Endothelial cell of umbilical vein (primary cell): ENCODE results near the gene RHOV. TPM values are rescaled to one million over a fixed set of nuclear protein-coding genes. Genes with fewer than 3 reads are reported as not detected.
A peak's percentile ranks its signal among the peaks of the same experiment; 100 is the strongest.

Source experiments
- BruUV-seq: library from RNA; stranded (reverse); fragments of 400-500 nt; replicated peaks from 2 replicates; lab custom pipeline; 2021; lab: Mats Ljungman, UMichigan
- CTCF ChIA-PET: fragments of 300-600, 350-600 bp; sonication (Branson Sonifier 250); formaldehyde crosslinking; loops from one replicate; lab custom pipeline; 2021; ENCODE audit warnings: antibody characterized with exemption, inconsistent platforms; lab: Charles Lee
- POLR2A ChIA-PET: fragments of 300-600, 350-600 bp; sonication (Branson Sonifier 250); formaldehyde crosslinking; loops from one replicate; lab custom pipeline; 2021; ENCODE audit warnings: antibody characterized with exemption, inconsistent platforms; lab: Charles Lee
- DNase-seq: peaks from one replicate; pipeline ENCODE4 v3.0.0-alpha.2; 2011; ENCODE audit warnings: low read depth, low spot score
- FAIRE-seq: peaks from 2 replicates; lab custom pipeline; 2011; peaks lifted over from hg19 to GRCh38; lab: Jason Lieb, UNC
- H2AFZ ChIP-seq: 2 replicates; pipeline ENCODE4 v1.6.0; 2012; ENCODE audit warnings: low read depth, low read length, control low read depth, inconsistent platforms
- H3K27ac ChIP-seq: 2 replicates; pipeline ENCODE4 v1.5.1; 2011; ENCODE audit warnings: low read depth, mild to moderate bottlenecking, control low read depth, low read length, moderate library complexity; ENCODE audit not compliant: insufficient read depth
- H3K27me3 ChIP-seq, 2 experiments: 2 replicates each; pipeline versions ENCODE4 v1.6.0 to v1.6.1; 2011; ENCODE audit warnings: low read length in 2 of 2, mixed read lengths in 1 of 2; ENCODE audit not compliant: control insufficient read depth in 2 of 2, insufficient read depth in 2 of 2
- H3K36me3 ChIP-seq, 2 experiments: 2 replicates in 1 of 2; 3 replicates in 1 of 2; pipeline ENCODE4 v1.5.1; 2011; ENCODE audit warnings: low read length in 2 of 2, mild to moderate bottlenecking in 1 of 2, moderate library complexity in 1 of 2; ENCODE audit not compliant: control insufficient read depth in 2 of 2, insufficient read depth in 2 of 2; ENCODE audit errors: extremely low read depth in 1 of 2
- H3K4me1 ChIP-seq: 3 replicates; pipeline ENCODE4 v1.5.1; 2011; ENCODE audit warnings: mild to moderate bottlenecking, low read length; ENCODE audit not compliant: control insufficient read depth, insufficient read depth; ENCODE audit errors: extremely low read depth
- H3K4me2 ChIP-seq: 2 replicates; pipeline ENCODE4 v1.6.1; 2011; ENCODE audit warnings: low read length, control low read depth, mixed read lengths; ENCODE audit not compliant: insufficient read depth
- H3K4me3 ChIP-seq, 3 experiments: fragments of 200-600 bp in 1 of 3; sonication (generic), shearing (Covaris generic) in 1 of 3; replicated peaks in 1 of 3; 2 replicates each; pipeline ENCODE4 v1.5.1; 2011 to 2016; ENCODE audit warnings: control low read depth in 3 of 3, low read length in 3 of 3, mild to moderate bottlenecking in 2 of 3, inconsistent platforms in 1 of 3, low read depth in 1 of 3, moderate library complexity in 1 of 3; ENCODE audit not compliant: insufficient read depth in 1 of 3
- H3K79me2 ChIP-seq: 2 replicates; pipeline ENCODE4 v1.6.0; 2012; ENCODE audit warnings: low read length, inconsistent platforms; ENCODE audit not compliant: control insufficient read depth, insufficient read depth
- H3K9ac ChIP-seq: replicated peaks from 2 replicates; pipeline ENCODE3; 2011; ENCODE audit warnings: low read length, control low read depth; ENCODE audit not compliant: insufficient read depth; ENCODE audit errors: extremely low read depth
- H3K9me1 ChIP-seq: replicated peaks from 3 replicates; pipeline ENCODE4 v1.6.0; 2011; ENCODE audit warnings: mild to moderate bottlenecking, low read length; ENCODE audit not compliant: control insufficient read depth, insufficient read depth; ENCODE audit errors: extremely low read depth
- H3K9me3 ChIP-seq: replicated peaks from 2 replicates; pipeline ENCODE4 v1.5.1; 2012; ENCODE audit warnings: low read length, inconsistent platforms; ENCODE audit not compliant: control insufficient read depth, insufficient read depth
- H4K20me1 ChIP-seq: replicated peaks from 2 replicates; pipeline ENCODE3; 2011; ENCODE audit warnings: mild to moderate bottlenecking, low read length; ENCODE audit not compliant: control insufficient read depth, insufficient read depth; ENCODE audit errors: extremely low read depth
- MYC ChIP-seq: IDR thresholded peaks from one replicate; pipeline ENCODE4 v1.6.1; 2011; ENCODE audit warnings: mild to moderate bottlenecking, low read depth, low read length
- POLR2A ChIP-seq: IDR thresholded peaks from 2 replicates; pipeline ENCODE4 v1.6.1; 2012; ENCODE audit warnings: low read depth, mild to moderate bottlenecking, control low read depth, low read length
- dilution Hi-C: fragments of 300-500 bp; cut with MboI; formaldehyde crosslinking; loops from one replicate; pipeline ENCODE4 v1.15.0; 2019; ENCODE audit warnings: low sequenced_read_pairs; ENCODE audit not compliant: extremely low pct_ligation_motif_present
- intact Hi-C: fragments of 100-400 bp; cut with micrococcal nuclease; formaldehyde crosslinking; loops from one replicate; pipeline ENCODE4 v1.10.0; 2022
- polyA plus RNA-seq, 4 experiments: library from polyadenylated mRNA; depleted of rRNA in 3 of 4; stranded (reverse) in 3 of 4; unstranded in 1 of 4; fragments of >200 nt; gene quantifications; 2 replicates each; pipeline versions ENCODE4 v1.2.1 to v1.2.3, GENCODE V29; 2011 to 2012; ENCODE audit warnings: missing spikeins in 1 of 4
- total RNA-seq: library from RNA; stranded (reverse); gene quantifications from 2 replicates; pipeline ENCODE4 v1.2.3, GENCODE V29; 2021
- TF ChIP-seq, protein P1 (sequence below), 2 donors: IDR thresholded peaks; 1 replicate in 1 of 2; 2 replicates in 1 of 2; pipeline ENCODE4 v1.5.1; 2011; ENCODE audit warnings: low read length in 2 of 2, mild to moderate bottlenecking in 2 of 2, moderate library complexity in 2 of 2, control low read depth in 1 of 2, inconsistent platforms in 1 of 2, low read depth in 1 of 2; ENCODE audit not compliant: insufficient read depth in 1 of 2; ENCODE audit errors: extremely low read depth in 1 of 2

RHOV gene
- total and polyA plus RNA-seq, 2 donors (not counting 3 experiments of a cell fraction or from before 2014, with no cell fraction given): 0.15 to 0.20 TPM

DNA sequence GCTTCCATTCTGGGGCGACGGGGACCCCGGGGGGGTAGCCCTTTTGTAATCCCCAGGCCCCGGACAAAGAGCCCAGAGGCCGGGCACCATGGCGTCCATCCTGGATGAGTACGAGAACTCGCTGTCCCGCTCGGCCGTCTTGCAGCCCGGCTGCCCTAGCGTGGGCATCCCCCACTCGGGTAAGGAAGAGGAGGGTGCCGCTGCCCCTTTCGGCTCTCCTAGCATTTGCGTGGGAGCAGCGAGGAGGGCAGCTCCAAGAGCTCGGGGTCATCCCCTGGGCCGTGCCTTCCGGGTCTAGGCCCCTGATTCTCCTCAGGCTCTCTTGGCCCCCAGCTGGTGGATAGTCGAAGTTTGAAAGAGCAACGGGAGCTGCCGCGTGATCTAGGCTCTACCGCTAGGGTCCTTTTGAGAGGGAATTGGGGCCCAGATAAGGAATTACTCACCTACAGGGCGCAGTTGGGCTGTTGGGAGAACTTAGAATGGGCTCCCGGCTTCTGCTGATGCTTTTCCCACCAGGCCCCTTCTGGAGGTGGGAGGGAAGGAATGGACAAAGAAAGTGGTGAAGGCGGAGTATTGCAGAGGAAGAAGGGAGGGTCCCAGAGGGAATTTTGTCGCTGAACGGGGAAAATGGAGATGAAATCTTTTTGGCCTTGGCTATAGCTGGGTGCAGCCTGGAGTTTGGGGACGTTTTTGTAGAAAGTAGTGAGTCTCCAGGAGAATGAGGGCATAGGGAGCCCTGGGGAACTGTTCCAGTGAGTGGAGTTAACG is 20.8 kb upstream of the RHOV start:
- dilution Hi-C loops: no loop called here
- TSS peak; percentile 84 for BruUV-seq
- peak; percentile 73 for DNase-seq
- ChIA-PET CTCF (interaction anchor here (0.6 to 3.7 kb wide), 53 partner anchors 9 to 452 kb away, joined by 3 to 251 read pairs (median 5); partner anchors contain the start of genes C15orf62, CHAC1, DNAJC17 and KNL1), POLR2A (interaction anchor here (0.6 to 1.4 kb wide), 4 partner anchors 36 to 383 kb away, joined by 3 to 9 read pairs (median 4); partner anchors contain the start of gene CHAC1)
- Histone ChIP-seq H3K9me1 (no peaks in the 10 kb centered on the region), H3K4me2 (peak overlapping the region; percentile 69), H4K20me1 (no peaks in the 10 kb centered on the region), H3K4me1 (peaks cover 14% of the 10 kb centered on the region), H3K27ac (peak overlapping the region; percentile 86), H3K4me3 (peak overlapping the region; percentile 86 to 91 (median 88)), H3K27me3 (no peaks in the 10 kb centered on the region), H2AFZ (peak overlapping the region; percentile 70), H3K9ac (peak overlapping the region; percentile 91), H3K36me3 (peaks cover 3 to 13% of the 10 kb centered on the region in 2 experiments), H3K9me3 (no peaks in the 10 kb centered on the region), H3K79me2 (peaks cover 18% of the 10 kb centered on the region)
- TF ChIP-seq POLR2A (peak; percentile 25), MYC (no peak)
- TF ChIP-seq, protein P1, sequence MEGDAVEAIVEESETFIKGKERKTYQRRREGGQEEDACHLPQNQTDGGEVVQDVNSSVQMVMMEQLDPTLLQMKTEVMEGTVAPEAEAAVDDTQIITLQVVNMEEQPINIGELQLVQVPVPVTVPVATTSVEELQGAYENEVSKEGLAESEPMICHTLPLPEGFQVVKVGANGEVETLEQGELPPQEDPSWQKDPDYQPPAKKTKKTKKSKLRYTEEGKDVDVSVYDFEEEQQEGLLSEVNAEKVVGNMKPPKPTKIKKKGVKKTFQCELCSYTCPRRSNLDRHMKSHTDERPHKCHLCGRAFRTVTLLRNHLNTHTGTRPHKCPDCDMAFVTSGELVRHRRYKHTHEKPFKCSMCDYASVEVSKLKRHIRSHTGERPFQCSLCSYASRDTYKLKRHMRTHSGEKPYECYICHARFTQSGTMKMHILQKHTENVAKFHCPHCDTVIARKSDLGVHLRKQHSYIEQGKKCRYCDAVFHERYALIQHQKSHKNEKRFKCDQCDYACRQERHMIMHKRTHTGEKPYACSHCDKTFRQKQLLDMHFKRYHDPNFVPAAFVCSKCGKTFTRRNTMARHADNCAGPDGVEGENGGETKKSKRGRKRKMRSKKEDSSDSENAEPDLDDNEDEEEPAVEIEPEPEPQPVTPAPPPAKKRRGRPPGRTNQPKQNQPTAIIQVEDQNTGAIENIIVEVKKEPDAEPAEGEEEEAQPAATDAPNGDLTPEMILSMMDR (IDR thresholded peaks at IDR 0.05; ENCODE audit: extremely low read depth in 1 of 2, insufficient read depth in 1 of 2, low read depth in 1 of 2, low read length in 2 of 2): peak; percentile 64 to 74
- FAIRE-seq: peak; percentile 47
- intact Hi-C loops: loop anchor here (1.0 to 10.0 kb wide), 10 partner anchors 38 to 376 kb away; partner anchors contain the start of genes CCDC32, KNL1, RMDN3 and RPUSD2
